Stromal cell of bone marrow (primary cell): ENCODE data around the gene DHODH.
"Not testable (repeated sequence)": the region's sequence is repeated elsewhere in the genome, so short reads cannot be mapped to it uniquely, and the experiment has no call there.

Source experiments
- DNase-seq: peaks from one replicate; pipeline ENCODE4 v3.0.0-alpha.2; 2012; ENCODE audit warnings: low read depth

DHODH gene

DNA sequence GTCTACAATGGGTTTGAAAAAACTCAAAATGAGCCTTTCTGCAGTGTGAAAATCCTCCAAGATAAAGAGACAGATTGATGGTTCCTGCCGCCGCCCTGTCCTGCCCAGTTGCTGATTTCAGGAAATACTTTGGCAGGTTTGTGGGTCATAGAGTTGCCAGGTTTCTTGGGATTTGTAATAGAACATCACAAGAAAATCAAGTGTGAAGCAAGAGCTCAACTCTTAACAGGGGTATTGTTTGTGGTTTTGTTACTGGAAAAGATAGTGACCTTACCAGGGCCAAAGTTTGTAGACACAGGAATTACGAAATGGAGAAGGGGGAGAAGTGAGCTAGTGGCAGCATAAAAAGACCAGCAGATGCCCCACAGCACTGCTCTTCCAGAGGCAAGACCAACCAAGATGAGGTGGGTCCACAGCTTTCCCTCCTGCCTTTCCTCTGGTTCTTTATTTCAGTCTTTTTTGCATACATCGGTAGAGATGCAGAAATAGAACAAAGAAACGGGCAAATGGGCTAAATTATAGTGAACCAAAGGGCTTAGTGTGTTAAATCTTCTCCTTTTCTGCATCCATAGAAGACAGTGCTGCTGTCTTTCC, 45.8 kb downstream of the DHODH start, which contains the start of gene HP:
Gene HP (plus strand): TSS at position 252 of the 594 bp plus-strand sequence. CDS start 148 bp downstream, at position 400.
- DNase-seq = not testable (repeated sequence)

GRCh38 chr16:72055911-72056310, 47.4 kb downstream of the DHODH start:
- DNase-seq = no peak

DNA sequence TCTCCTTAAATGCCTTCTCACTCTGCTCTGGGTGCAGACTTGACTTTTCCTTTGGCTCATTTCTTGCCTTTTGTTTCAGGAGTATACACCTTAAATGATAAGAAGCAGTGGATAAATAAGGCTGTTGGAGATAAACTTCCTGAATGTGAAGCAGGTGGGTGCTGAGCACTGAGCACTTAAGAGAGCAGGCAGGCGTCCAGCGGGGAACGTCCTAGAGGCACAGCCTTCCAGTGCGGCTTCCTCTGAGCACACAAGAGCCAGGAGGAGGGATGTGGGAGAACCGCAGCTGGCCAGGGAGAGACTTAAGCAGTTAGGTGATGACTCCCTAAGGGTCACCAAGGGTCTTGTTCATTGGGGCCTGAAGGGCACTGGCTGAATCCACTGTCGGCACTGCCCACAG, 48.8 kb downstream of the DHODH start:
- DNase-seq = not testable (repeated sequence)

DNA sequence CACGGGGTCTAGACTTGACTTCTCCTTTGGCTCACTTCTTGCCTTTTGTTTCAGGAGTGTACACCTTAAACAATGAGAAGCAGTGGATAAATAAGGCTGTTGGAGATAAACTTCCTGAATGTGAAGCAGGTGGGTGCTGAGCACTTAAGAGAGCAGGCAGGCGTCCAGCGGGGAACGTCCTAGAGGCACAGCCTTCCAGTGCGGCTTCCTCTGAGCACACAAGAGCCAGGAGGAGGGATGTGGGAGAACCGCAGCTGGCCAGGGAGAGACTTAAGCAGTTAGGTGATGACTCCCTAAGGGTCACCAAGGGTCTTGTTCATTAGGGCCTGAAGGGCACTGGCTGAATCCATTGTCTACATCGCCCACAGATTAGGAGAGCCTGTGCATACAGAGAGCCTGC, 50.5 kb downstream of the DHODH start:
- not testable (repeated sequence) for DNase-seq

DNA sequence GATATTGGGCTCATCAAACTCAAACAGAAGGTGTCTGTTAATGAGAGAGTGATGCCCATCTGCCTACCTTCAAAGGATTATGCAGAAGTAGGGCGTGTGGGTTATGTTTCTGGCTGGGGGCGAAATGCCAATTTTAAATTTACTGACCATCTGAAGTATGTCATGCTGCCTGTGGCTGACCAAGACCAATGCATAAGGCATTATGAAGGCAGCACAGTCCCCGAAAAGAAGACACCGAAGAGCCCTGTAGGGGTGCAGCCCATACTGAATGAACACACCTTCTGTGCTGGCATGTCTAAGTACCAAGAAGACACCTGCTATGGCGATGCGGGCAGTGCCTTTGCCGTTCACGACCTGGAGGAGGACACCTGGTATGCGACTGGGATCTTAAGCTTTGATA, 51.9 kb downstream of the DHODH start:
- DNase-seq = no peak

DNA sequence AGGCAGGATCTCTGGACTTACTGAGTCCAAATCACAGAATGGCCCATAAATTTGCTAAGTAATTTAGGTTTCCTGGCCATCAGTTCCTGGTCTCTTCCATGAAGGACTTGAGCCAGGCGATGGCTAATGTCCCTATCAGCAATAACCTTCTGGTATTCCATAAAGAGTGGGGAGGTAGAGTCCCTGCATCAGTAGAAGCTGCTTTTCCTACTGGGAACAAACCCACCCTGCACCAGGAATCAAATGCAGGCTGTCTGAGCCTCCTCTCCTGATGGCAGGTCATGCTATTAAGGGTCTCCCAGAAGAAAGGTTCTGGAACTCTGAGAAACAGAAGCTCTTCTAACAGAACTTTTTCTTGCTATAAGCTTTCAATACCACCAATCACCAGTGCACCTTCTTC, 53.0 kb downstream of the DHODH start:
- DNase-seq = no peak

- no peak for DNase-seq
These were observed 55.9 kb downstream of the DHODH start for GRCh38 chr16:72064361-72064894.

DNA sequence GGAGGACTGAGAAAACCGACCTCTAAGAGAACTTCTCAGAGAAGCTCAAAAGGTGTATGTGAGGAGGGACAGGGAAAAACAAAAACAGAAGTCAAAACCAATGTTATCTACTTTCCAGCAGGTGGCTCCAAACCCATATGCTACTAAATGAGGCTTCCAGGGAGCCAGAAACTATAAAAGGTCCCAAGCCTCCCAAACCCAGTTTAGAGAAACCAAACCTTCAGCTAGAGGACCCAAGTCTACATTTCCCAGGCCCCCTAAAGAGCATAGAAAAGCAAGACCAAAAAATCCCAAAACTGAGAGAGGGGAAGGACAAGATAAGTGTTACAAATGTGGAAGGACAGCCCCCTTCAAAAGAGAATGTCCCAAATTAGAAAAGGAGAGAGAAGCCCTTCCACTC, 58.2 kb downstream of the DHODH start:
- peak; percentile 9 for DNase-seq

- DNase-seq = no peak
These were observed 60.4 kb downstream of the DHODH start for GRCh38 chr16:72068930-72069329.

DNA sequence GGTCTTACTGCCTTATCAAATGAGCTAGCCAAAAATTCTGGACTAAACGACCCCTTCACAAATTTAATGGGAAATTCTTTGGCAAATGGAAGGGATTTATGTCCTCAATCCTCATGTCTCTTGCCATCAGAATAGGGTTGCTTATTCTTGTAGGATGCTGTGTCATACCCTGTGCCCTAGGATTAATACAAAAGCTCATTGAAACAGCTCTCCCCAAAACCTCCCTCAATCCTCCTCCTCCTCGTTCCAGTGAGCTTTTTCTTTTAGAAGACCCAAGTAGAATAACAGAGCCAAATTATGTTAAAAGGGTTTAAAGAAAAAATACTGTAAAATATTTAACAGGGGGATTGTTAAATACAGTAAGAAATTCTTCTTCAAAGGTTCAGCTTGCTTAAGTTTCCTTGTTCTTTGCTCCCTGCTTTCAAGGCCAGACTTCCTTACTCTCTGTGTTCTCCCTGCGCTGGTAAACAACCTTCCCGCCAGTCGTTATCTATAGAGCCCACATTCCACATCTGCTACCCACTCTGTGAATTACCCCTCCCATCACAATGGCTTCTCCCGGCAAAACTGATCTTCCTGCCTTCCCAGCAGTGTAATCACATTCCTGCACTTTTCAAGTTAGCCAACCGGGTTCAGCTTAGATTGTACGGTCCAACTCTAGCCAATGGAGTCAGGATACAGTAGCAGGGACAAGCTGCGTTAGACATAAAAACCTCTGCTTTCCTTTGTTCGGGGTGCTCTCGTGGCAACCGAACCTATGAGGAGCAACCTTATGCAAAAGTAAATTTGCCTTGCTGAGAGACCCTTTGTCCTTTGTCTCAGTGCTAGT, 64.2 kb downstream of the DHODH start:
- DNase-seq = no peak

- DNase-seq = no peak
These were observed 65.2 kb downstream of the DHODH start for GRCh38 chr16:72073560-72074230.

DNA sequence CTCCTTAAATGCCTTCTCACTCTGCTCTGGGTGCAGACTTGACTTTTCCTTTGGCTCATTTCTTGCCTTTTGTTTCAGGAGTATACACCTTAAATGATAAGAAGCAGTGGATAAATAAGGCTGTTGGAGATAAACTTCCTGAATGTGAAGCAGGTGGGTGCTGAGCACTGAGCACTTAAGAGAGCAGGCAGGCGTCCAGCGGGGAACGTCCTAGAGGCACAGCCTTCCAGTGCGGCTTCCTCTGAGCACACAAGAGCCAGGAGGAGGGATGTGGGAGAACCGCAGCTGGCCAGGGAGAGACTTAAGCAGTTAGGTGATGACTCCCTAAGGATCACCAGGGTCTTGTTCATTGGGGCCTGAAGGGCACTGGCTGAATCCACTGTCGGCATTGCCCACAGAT, 66.5 kb downstream of the DHODH start:
- not testable (repeated sequence) for DNase-seq
